ENCODE results near the gene HEG1. TPM values are rescaled to one million over a fixed set of nuclear protein-coding genes. Genes with fewer than 3 reads are reported as not detected.

The HEG1 gene
- total RNA-seq, 1 experiment from 2014 or later = 8.6 TPM

DNA sequence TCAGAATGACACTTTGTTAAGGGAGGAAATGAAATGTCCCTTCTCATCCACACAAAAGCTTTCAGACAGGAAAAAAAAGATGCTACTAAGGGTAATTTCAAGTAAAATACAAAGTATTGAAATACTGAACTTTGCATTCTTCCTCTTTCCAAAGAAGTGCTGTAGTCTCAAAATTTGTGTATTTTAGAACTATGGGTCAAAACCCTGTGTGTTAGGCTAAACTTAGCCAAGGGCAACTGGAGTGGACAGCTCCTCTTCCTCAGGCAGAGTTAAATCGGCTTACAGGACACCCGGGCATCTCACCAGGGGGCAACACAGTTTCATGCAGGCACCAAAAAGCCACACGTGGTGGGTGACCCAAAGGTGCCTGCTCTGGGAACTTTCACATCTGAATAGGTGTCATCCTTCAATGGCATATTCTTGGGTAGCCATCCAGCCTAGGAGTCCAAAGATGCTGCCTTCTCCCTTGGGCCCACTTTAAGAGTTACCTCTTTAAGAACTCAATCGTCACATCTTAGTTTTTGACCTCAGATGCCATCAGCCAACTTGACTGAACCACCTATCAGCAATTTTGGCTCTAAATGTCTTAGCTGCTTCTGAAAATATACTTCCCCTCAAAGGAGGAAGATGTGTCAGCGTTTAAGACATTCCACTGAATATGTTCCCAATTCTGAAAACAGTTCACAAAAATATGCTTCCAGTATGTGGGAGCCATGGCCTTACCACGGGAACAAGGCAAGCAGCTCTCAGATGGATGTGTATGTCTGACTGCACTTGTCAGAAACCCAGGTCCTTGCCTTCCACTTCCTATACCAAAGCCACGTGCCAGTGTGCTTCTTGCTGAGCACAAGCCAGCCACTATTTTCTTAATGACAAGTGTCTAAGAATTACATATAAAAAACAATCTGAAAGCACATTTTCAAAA, 89.0 kb downstream of the HEG1 start:
- Mint-ChIP-seq H3K36me3 (ENCODE audit: insufficient read depth, unreplicated experiment) (peaks cover 14% of the 10 kb centered on the region), H3K4me3 (ENCODE audit: unreplicated experiment) (no peak overlapping the region), H3K9me3 (ENCODE audit: unreplicated experiment) (no peaks in the 10 kb centered on the region), H3K4me1 (ENCODE audit: insufficient read depth, unreplicated experiment) (no peaks in the 10 kb centered on the region), H3K27me3 (ENCODE audit: insufficient read depth, unreplicated experiment) (no peaks in the 10 kb centered on the region), H3K27ac (ENCODE audit: low read depth, unreplicated experiment) (no peak overlapping the region)
- CTCF ChIA-PET = no interaction called here
- no TSS peak for BruUV-seq (replicated peaks)
- intact Hi-C loops (cut with micrococcal nuclease) = no loop called here
- no peak for DNase-seq (ENCODE audit: unreplicated experiment)
- POLR2A ChIA-PET = no interaction called here
- no peak for TF ChIP-seq CTCF (IDR thresholded peaks at IDR 0.05; ENCODE audit: unreplicated experiment)

DNA sequence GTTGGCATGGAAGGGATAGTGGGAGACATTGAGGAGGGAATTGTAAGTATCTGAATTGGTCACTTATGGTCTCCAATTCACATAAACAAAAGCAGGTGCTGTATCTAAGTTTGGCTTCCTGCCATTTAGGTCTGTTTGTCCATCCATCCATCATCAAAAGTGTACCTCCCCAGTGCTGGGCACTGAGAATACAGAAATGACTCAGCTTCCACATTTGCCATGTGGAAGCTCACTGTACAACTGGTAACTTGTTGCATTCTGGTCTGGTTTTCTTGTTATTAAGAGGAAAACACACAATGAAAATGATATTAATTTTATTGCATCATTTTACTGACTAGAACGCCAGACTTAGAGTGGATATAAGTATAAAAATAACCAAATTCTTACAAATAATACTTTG, 90.4 kb downstream of the HEG1 start:
- POLR2A ChIA-PET = no interaction called here
- Mint-ChIP-seq H3K4me1 (ENCODE audit: insufficient read depth, unreplicated experiment) (no peaks in the 10 kb centered on the region), H3K9me3 (ENCODE audit: unreplicated experiment) (no peaks in the 10 kb centered on the region), H3K27me3 (ENCODE audit: insufficient read depth, unreplicated experiment) (no peaks in the 10 kb centered on the region), H3K27ac (ENCODE audit: low read depth, unreplicated experiment) (no peak overlapping the region), H3K36me3 (ENCODE audit: insufficient read depth, unreplicated experiment) (peaks cover 14% of the 10 kb centered on the region), H3K4me3 (ENCODE audit: unreplicated experiment) (no peak overlapping the region)
- CTCF ChIA-PET = no interaction called here
- no TSS peak for BruUV-seq (replicated peaks)
- intact Hi-C loops (cut with micrococcal nuclease) = no loop called here
- TF ChIP-seq CTCF (IDR thresholded peaks at IDR 0.05; ENCODE audit: unreplicated experiment) = no peak
- no peak for DNase-seq (ENCODE audit: unreplicated experiment)

DNA sequence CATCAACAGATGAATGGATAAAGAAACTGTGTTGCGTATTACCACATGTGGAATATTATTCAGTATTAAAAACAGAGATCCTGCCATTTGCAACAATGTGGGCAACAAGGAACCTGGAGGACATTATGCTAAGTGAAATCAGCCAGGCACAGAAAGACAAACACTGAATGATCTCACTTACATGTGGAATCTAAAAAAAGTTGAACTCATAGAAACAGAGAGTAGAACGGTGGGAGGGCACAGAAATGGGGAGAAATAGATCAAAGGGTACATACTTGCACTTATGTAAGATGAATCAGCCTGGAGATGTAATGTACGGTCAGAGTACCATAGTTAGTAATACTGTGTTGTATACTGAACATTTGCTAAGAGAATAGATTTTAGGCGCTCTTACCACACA, 91.4 kb downstream of the HEG1 start:
- Mint-ChIP-seq H3K27ac (ENCODE audit: low read depth, unreplicated experiment) (no peak overlapping the region), H3K4me3 (ENCODE audit: unreplicated experiment) (no peak overlapping the region), H3K4me1 (ENCODE audit: insufficient read depth, unreplicated experiment) (no peaks in the 10 kb centered on the region), H3K27me3 (ENCODE audit: insufficient read depth, unreplicated experiment) (no peaks in the 10 kb centered on the region), H3K36me3 (ENCODE audit: insufficient read depth, unreplicated experiment) (peaks cover 7% of the 10 kb centered on the region), H3K9me3 (ENCODE audit: unreplicated experiment) (no peaks in the 10 kb centered on the region)
- DNase-seq (ENCODE audit: unreplicated experiment) = no peak
- no TSS peak for BruUV-seq (replicated peaks)
- ChIA-PET POLR2A (no interaction called here), CTCF (no interaction called here)
- no peak for TF ChIP-seq CTCF (IDR thresholded peaks at IDR 0.05; ENCODE audit: unreplicated experiment)
- intact Hi-C loops (cut with micrococcal nuclease) = no loop called here

- intact Hi-C loops (cut with micrococcal nuclease) = no loop called here
- ChIA-PET CTCF (no interaction called here), POLR2A (no interaction called here)
- Mint-ChIP-seq H3K4me1 (ENCODE audit: insufficient read depth, unreplicated experiment) (no peaks in the 10 kb centered on the region), H3K4me3 (ENCODE audit: unreplicated experiment) (no peak overlapping the region), H3K27ac (ENCODE audit: low read depth, unreplicated experiment) (no peak overlapping the region), H3K27me3 (ENCODE audit: insufficient read depth, unreplicated experiment) (no peaks in the 10 kb centered on the region), H3K36me3 (ENCODE audit: insufficient read depth, unreplicated experiment) (peaks cover 7% of the 10 kb centered on the region), H3K9me3 (ENCODE audit: unreplicated experiment) (no peaks in the 10 kb centered on the region)
- TF ChIP-seq CTCF (IDR thresholded peaks at IDR 0.05; ENCODE audit: unreplicated experiment) = no peak
- no peak for DNase-seq (ENCODE audit: unreplicated experiment)
- no TSS peak for BruUV-seq (replicated peaks)
Measured at GRCh38 chr3:124963755-124964154, 92.0 kb downstream of the HEG1 start.

All from MCF 10A (cell line).